Gastrocnemius medialis (tissue), 4 donors: ENCODE results near the gene IYD.

Source experiments
- CTCF ChIP-seq, 5 experiments: fragments of 450-650 bp in 3 of 5; fragments of 200-600 bp in 2 of 5; sonication (generic) in 2 of 5; IDR thresholded peaks in 4 of 5; conservative IDR thresholded peaks in 1 of 5; 1 replicate in 4 of 5; 2 replicates in 1 of 5; pipeline ENCODE4 v1.5.1; 2016 to 2019; ENCODE audit warnings: antibody characterized with exemption in 5 of 5, mild to moderate bottlenecking in 3 of 5, moderate library complexity in 3 of 5
- POLR2A ChIP-seq, 2 donors: fragments of 450-650 bp; IDR thresholded peaks; one replicate each; pipeline ENCODE4 v1.6.1; 2017; ENCODE audit warnings: antibody characterized with exemption in 2 of 2, mild to moderate bottlenecking in 2 of 2, moderate library complexity in 2 of 2

- TF ChIP-seq CTCF (IDR thresholded peaks at IDR 0.05 in 4 of 5, conservative IDR thresholded peaks at IDR 0.05 in 1 of 5), result no peak
- TF ChIP-seq POLR2A (IDR thresholded peaks at IDR 0.05), result no peak
Measured at GRCh38 chr6:150370112-150370511, 1.3 kb downstream of the IYD start.
